Superior temporal gyrus (tissue), 1 donor: ENCODE measurements around the gene SLC35G3.
A peak's percentile ranks its signal among the peaks of the same experiment; 100 is the strongest.
"Not testable (repeated sequence)": the region's sequence is repeated elsewhere in the genome, so short reads cannot be mapped to it uniquely, and the experiment has no call there.

Source experiments
- DNase-seq: peaks from one replicate; pipeline ENCODE4 v3.0.0-alpha.2; 2016; ENCODE audit errors: extremely low spot score

SLC35G3 gene

GRCh38 chr17:35194001-35194400 is at the start of gene SLC35G3:
TSS of gene SLC35G3 (minus strand) at chr17:35194393. CDS start at chr17:35194307, 86 bp downstream.
- DNase-seq: not testable (repeated sequence)

DNA sequence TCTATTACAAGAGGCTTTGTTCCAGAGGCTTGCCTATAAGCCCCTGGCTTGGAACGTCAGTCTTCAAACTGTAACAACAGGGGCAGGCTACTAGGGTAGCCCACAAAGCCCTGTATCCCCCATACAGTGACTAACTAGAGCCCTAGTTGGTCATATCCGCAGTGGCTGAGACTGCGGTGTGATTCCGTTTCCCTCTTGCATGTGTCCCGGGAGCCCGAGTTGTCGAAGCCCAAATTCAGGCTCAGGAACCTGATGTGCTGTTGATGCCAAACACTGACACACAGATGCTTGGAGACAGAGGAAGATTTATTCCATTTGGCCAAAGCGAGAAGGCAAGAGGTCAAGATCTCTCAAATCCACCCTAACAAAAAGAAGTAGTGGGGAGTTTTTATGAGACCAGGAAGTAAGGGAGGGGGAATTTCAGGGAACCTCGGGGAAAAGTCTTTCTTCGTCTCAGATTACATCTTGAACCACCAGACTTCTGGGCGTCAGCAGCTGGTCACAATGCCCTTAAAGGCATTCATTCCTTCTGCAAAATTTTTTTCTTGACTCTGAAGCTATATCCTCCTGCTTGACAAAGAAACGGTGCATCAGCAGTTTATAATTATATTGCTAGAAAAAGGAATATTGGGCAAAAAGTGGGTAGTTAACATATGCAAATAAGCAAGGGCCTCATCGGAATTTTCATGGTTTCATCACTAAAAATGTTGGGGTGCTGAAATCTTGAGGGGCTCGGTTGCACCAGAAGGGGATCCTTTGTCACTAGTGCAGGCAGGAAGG is 49.6 kb upstream of the SLC35G3 start:
- peak; percentile 52 for DNase-seq

DNA sequence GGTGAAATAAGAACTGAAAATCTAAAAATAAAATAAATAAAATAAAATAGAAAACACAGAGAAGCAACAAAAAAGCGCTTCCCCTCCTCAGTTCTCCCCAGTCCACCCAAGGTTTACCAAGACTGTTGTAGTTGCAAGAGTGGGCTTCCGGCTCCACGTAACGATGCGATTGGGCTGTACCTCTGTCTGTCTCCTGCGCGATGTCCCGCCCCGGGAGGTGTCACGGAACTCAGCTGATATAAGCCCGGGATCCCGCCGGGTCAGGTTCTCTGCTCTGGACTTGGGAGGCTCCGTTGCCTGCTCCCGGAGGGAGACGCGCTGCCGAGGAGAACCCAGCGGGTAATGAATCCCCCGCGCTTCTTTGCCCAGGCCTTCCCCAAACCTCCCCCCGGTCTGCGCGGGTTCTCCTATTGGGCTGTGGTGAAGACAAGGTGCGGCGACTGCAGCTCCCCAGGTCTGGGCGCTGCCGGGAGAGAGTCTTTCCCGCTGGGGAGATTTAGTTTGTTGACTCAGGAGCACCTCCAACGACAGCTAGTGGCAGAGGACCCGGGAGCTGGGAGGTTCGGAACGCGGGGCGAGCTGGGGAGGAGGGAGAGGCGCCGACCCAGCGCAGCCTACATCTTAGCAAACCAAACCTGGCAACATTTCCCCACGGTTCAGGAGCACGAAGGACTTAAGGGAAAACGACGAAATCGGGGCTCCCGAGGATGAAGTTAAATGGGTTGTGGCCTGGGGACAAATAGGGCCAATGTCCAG is 48.8 kb upstream of the SLC35G3 start, which contains the start of gene SLFN5:
TSS of gene SLFN5 (plus strand) at position 268 of the 756 bp plus-strand sequence. CDS start 15,619 bp downstream, outside the sequence.
- DNase-seq: peak; percentile 88

DNA sequence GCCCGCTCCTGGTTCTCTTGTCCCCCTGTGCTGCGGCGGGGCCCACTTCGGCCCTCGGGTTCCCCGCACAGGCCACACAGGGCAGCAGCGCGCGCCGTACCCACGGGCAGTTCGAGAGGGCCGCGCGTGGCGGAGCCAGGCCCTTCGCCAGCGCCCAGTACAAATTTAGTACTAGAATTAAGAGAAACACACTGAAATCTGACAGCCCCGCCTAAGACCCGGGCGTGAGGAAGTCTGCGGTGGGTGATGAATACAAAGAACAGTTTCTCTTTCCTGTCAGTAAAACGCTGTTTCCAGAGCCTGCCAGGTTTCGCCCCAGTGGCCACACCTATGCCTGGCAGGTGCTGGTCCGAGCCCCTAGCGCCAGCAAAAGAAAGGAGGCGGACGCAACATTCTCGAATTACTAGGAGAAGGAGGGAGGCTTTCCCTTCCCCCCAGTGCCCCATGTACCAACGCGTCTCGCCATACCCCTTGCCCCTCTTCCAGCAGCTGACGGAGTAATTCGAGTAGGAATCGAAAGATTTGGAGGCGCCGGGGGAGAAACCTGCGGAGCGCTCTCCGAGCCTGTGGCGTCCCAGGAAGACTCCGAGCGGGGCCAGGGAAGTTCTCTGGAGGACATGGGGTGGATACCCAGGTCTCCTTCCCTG is 48.1 kb upstream of the SLC35G3 start:
- no peak for DNase-seq

- DNase-seq: no peak
Observed at GRCh38 chr17:35241520-35241919, 47.3 kb upstream of the SLC35G3 start.

- DNase-seq: no peak
Observed at GRCh38 chr17:35240861-35241260, 46.7 kb upstream of the SLC35G3 start.

GRCh38 chr17:35239823-35240222 is 45.6 kb upstream of the SLC35G3 start:
- DNase-seq: no peak

- peak; percentile 25 for DNase-seq
Observed at GRCh38 chr17:35238821-35239220, 44.6 kb upstream of the SLC35G3 start.

GRCh38 chr17:35236821-35237220 is 42.6 kb upstream of the SLC35G3 start:
- DNase-seq: no peak

- DNase-seq: no peak
Observed at GRCh38 chr17:35235917-35236316, 41.7 kb upstream of the SLC35G3 start.

DNA sequence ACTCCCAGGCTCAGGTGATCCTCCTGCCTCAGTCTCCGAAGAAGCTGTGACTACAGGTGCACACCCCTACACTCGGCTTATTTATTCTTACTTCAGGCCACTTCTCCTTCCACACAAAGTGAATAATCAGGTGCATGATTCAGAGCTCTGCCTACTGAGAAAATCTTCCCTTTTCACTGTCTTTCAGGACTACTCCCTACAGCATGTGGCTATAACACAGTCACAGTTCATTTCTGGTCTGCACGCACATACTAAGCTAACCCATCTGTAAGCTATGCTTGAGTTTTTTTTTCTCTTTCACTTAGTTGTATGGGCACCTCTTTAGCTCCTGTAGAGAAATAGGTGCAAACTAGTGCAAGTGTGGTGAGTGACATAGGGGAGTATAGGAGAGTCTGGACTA is 41.1 kb upstream of the SLC35G3 start:
- no peak for DNase-seq

DNA sequence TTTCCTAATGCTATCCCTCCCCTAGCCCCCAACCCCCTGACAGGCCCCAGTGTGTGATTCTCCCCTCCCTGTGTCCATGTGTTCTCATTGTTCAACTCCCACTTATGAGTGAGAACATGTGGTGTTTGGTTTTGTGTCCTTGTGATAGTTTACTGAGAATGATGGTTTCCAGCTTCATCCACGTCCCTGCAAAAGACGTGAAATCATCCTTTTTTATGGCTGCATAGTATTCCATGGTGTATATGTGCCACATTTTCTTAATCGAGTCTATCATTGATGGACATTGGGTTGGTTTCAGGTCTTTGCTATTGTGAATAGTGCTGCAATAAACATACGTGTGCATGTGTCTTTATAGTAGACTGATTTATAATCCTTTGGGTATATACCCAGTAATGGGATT is 40.1 kb upstream of the SLC35G3 start:
- DNase-seq: not testable (repeated sequence)

- no peak for DNase-seq
Observed at GRCh38 chr17:35229638-35230037, 35.4 kb upstream of the SLC35G3 start.

- DNase-seq: no peak
Observed at GRCh38 chr17:35227546-35227945, 33.4 kb upstream of the SLC35G3 start.

DNA sequence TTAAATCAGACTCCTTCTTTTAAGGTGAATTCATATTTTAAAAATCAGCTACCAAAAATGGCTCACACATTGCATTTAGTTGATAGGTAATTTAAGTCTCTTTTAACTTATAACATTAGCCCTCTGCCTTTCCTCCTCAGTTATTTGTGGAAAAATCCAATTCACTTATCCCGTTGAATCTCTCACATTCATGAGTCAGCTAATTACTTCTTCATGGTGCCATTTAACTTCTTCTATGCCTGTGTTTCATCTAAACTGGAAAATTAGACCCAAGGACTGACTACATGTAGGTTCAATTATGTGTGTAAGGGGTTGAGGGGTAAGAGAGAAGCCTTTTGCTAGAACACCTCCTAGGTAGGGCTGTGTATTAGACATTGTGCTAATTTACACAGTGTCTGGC is 30.2 kb upstream of the SLC35G3 start:
- DNase-seq: no peak

GRCh38 chr17:35222452-35222851 is 28.3 kb upstream of the SLC35G3 start:
- DNase-seq: no peak

DNA sequence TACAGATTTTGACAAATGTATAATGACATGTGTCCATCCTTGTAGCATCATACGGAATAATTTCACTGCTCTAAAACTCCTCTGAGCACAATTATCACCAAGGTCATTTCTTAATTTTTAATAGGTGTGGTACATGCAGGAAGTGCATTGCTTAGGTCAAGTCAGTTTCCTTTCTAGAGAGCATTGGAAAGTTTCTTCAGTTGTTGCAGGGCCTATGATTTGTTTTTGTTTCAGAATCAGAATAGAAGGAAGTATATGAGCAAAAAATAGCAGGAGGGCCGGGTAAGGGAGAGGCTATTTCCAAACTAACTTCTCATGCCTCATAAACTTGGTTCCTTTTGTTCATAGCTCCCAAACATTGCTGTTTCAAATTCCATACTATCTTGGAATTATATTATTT is 24.7 kb upstream of the SLC35G3 start:
- no peak for DNase-seq

GRCh38 chr17:35217107-35217506 is 22.9 kb upstream of the SLC35G3 start:
- DNase-seq: no peak

DNA sequence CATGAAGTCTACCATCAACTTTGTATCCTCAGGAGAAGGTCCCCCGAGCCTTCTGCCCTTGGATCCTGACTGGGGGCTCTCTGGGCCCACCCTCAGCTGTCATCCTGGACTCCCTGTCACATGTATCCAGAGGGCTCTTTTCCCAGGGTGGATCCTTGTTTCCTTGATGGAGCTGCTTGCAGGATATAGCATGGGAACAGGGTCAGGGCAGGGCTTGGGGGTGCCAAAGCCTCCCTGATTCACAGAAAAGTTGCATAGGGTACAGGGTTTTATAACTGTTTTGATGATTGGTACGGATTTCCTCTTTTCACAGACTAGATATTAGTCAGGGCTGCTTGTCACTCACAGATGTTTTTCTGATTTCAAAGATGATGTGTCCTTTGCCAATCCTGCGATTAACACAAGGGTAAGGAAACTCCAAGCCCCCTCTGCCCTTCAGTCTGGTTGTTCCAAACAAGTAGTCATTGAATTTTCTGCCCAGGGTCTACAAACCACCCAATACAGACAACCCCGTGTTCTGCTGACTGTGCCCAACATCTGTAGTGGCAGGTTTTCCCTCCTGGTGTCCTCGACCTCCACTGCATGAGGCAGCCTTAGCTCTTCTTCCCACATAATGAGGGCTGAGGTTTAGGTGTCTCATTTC is 20.6 kb upstream of the SLC35G3 start:
- DNase-seq: no peak

- no peak for DNase-seq
Observed at GRCh38 chr17:35214192-35214591, 20.0 kb upstream of the SLC35G3 start.

DNA sequence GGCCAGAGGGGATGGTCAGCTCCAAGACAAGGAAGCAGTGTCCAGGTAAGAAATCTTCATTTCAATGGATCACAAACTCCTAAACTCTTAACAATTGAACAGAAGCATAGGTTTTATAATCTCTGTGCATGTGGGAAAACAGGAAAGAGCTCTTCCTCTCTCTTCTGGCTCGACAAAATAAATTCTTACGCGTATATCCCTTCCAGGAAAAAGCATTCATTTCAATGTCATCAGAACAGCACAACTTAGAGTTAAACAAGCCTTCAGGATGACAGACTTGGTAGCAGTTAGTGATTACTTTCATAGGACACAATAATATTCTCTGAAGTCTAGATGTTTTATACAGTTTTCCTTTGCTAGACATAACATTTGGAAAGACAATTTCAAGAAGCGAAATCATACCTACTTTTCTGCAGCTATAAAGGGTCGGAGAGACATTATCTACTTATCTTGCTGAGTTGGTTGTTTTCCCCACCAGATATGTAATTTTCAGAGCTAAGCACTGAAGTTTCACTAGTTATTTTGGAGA is 19.3 kb upstream of the SLC35G3 start:
- no peak for DNase-seq

GRCh38 chr17:35212668-35213067 is 18.5 kb upstream of the SLC35G3 start:
- no peak for DNase-seq
